IMR-90 (cell line): ENCODE results near the gene ZSWIM8. TPM values are rescaled to one million over a fixed set of nuclear protein-coding genes. Genes with fewer than 3 reads are reported as not detected.

Source experiments
- ATAC-seq: fragments of 200-7000 bp; cut with Tn5 transposase; 2 replicates; pipeline ENCODE4 v1.9.1; 2020; ENCODE audit warnings: low read depth, mild to moderate bottlenecking, moderate library complexity
- BruUV-seq: library from RNA; stranded (reverse); fragments of 400-500 nt; replicated peaks from 2 replicates; lab custom pipeline; 2021; lab: Mats Ljungman, UMichigan
- CTCF ChIA-PET: fragments of 300-600 bp; formaldehyde crosslinking; extraction: SDS; loops from one replicate; lab custom pipeline; 2021; ENCODE audit warnings: antibody characterized with exemption; lab: Yijun Ruan, JAX
- POLR2A ChIA-PET: fragments of 300-600 bp; sonication (Branson Sonifier 250); formaldehyde crosslinking; loops from one replicate; lab custom pipeline; 2022; ENCODE audit warnings: antibody characterized with exemption; ENCODE audit not compliant: unreplicated experiment; lab: Charles Lee
- DNase-seq: peaks from one replicate; pipeline ENCODE4 v3.0.0; 2013
- H2AFZ ChIP-seq: replicated peaks from 2 replicates; pipeline ENCODE3; 2013; ENCODE audit warnings: low read length, mild to moderate bottlenecking; ENCODE audit not compliant: poor library complexity
- H2AK5ac ChIP-seq: 2 replicates; pipeline ENCODE4 v1.6.1; 2013; ENCODE audit warnings: low read depth, low read length, inconsistent platforms
- H2AK9ac ChIP-seq: replicated peaks from 2 replicates; pipeline ENCODE3; 2013; ENCODE audit warnings: mild to moderate bottlenecking, low read depth, low read length, moderate library complexity; ENCODE audit not compliant: poor library complexity
- H2BK120ac ChIP-seq: 2 replicates; pipeline ENCODE4 v1.6.1; 2013; ENCODE audit warnings: low read depth, low read length, inconsistent platforms
- H2BK15ac ChIP-seq: 3 replicates; pipeline ENCODE4 v1.6.1; 2013; ENCODE audit warnings: low read depth, low read length, inconsistent platforms
- H2BK20ac ChIP-seq: 2 replicates; pipeline ENCODE4 v1.6.1; 2013; ENCODE audit warnings: low read depth, mild to moderate bottlenecking, inconsistent platforms, low read length, moderate library complexity
- H2BK5ac ChIP-seq: 2 replicates; pipeline ENCODE4 v1.6.1; 2013; ENCODE audit warnings: mild to moderate bottlenecking, low read depth, low read length, inconsistent platforms; ENCODE audit not compliant: poor library complexity, severe bottlenecking
- H3K14ac ChIP-seq: replicated peaks from 2 replicates; pipeline ENCODE4 v1.6.1; 2013; ENCODE audit warnings: low read depth, low read length, inconsistent platforms
- H3K18ac ChIP-seq: 2 replicates; pipeline ENCODE4 v1.6.1; 2013; ENCODE audit warnings: low read depth, low read length, control low read depth
- H3K23ac ChIP-seq: 2 replicates; pipeline ENCODE4 v1.6.1; 2013; ENCODE audit warnings: low read depth, low read length, inconsistent platforms
- H3K27ac ChIP-seq: 2 replicates; pipeline ENCODE4 v1.5.1; 2013; ENCODE audit warnings: mild to moderate bottlenecking, control low read depth, low read length; ENCODE audit not compliant: insufficient read depth
- H3K27me3 ChIP-seq: 2 replicates; pipeline ENCODE4 v1.6.1; 2013; ENCODE audit warnings: low read length; ENCODE audit not compliant: control insufficient read depth, insufficient read depth
- H3K36me3 ChIP-seq: 2 replicates; pipeline ENCODE4 v1.6.1; 2013; ENCODE audit warnings: low read length, mixed read lengths; ENCODE audit not compliant: control insufficient read depth, insufficient read depth
- H3K4ac ChIP-seq: 2 replicates; pipeline ENCODE4 v1.6.1; 2013; ENCODE audit warnings: low read depth, low read length, inconsistent platforms
- H3K4me1 ChIP-seq: 2 replicates; pipeline ENCODE4 v1.6.1; 2013; ENCODE audit warnings: low read length, mixed read lengths; ENCODE audit not compliant: control insufficient read depth, insufficient read depth
- H3K4me2 ChIP-seq: 2 replicates; pipeline ENCODE4 v1.6.1; 2013; ENCODE audit warnings: low read depth, mild to moderate bottlenecking, control low read depth, low read length, moderate library complexity
- H3K4me3 ChIP-seq: 2 replicates; pipeline ENCODE4 v1.5.1; 2013; ENCODE audit warnings: low read depth, mild to moderate bottlenecking, control low read depth, low read length, moderate library complexity; ENCODE audit not compliant: insufficient read depth
- H3K56ac ChIP-seq: 2 replicates; pipeline ENCODE4 v1.6.1; 2013; ENCODE audit warnings: low read length, inconsistent platforms; ENCODE audit not compliant: insufficient read depth; ENCODE audit errors: extremely low read depth
- H3K79me1 ChIP-seq, 2 experiments: 2 replicates each; pipeline ENCODE4 v1.6.1; 2013; ENCODE audit warnings: low read length in 2 of 2, inconsistent platforms in 1 of 2, low read depth in 1 of 2
- H3K9ac ChIP-seq: 2 replicates; pipeline ENCODE4 v1.6.1; 2013; ENCODE audit warnings: low read depth, low read length, control low read depth
- H3K9me1 ChIP-seq: 2 replicates; pipeline ENCODE4 v1.6.1; 2013; ENCODE audit warnings: low read length, inconsistent platforms; ENCODE audit not compliant: insufficient read depth
- H3K9me3 ChIP-seq: 2 replicates; pipeline ENCODE4 v1.6.1; 2013; ENCODE audit warnings: low read length; ENCODE audit not compliant: control insufficient read depth, insufficient read depth
- H4K20me1 ChIP-seq: 2 replicates; pipeline ENCODE4 v1.6.1; 2013; ENCODE audit warnings: low read length, inconsistent platforms; ENCODE audit not compliant: insufficient read depth
- H4K5ac ChIP-seq: 2 replicates; pipeline ENCODE4 v1.6.1; 2013; ENCODE audit warnings: mild to moderate bottlenecking, low read depth, low read length, control low read depth
- H4K8ac ChIP-seq, 2 experiments: 2 replicates each; pipeline ENCODE4 v1.6.1; 2013; ENCODE audit warnings: low read depth in 2 of 2, low read length in 2 of 2, control low read depth in 1 of 2, inconsistent platforms in 1 of 2
- H4K91ac ChIP-seq: 2 replicates; pipeline ENCODE4 v1.6.1; 2013; ENCODE audit warnings: low read depth, low read length, inconsistent platforms; ENCODE audit not compliant: insufficient read depth
- MXI1 ChIP-seq: IDR thresholded peaks from 2 replicates; pipeline ENCODE4 v1.6.1; 2012; ENCODE audit warnings: low read depth, mild to moderate bottlenecking, low read length, moderate library complexity, borderline replicate concordance
- NFE2L2 ChIP-seq: fragments of 150-350 bp; IDR thresholded peaks from 2 replicates; pipeline ENCODE4 v1.6.1; 2016; ENCODE audit warnings: low read depth, mild to moderate bottlenecking, low read length
- RCOR1 ChIP-seq: IDR thresholded peaks from 2 replicates; pipeline ENCODE4 v1.6.1; 2012; ENCODE audit warnings: mild to moderate bottlenecking, low read length, improper control_type of control experiment; ENCODE audit not compliant: insufficient replicate concordance
- SMC3 ChIP-seq: fragments of 150-350 bp; IDR thresholded peaks from 2 replicates; pipeline ENCODE4 v1.6.1; 2016; ENCODE audit warnings: low read depth, mild to moderate bottlenecking, antibody characterized with exemption, low read length, moderate library complexity
- WGBS, 2 experiments: methylation state at CpG; one replicate each; pipeline versions ENCODE4 v1.1.5 to v1.1.7; 2013; ENCODE audit warnings: missing lambda C conversion rate in 2 of 2; ENCODE audit not compliant: insufficient read length in 1 of 2; ENCODE audit errors: extremely low coverage in 2 of 2; 5-methylcytosine and 5-hydroxymethylcytosine counted together
- dilution Hi-C: fragments of 300-500 bp; cut with HindIII; formaldehyde crosslinking; loops from one replicate; pipeline ENCODE4 v1.14.3; 2018; ENCODE audit warnings: low sequenced_read_pairs; ENCODE audit not compliant: unreplicated experiment
- in situ Hi-C: fragments of 300-500 bp; cut with MboI; formaldehyde crosslinking; loops from 3 replicates; pipeline ENCODE4 v1.14.3; 2019; ENCODE audit warnings: low sequenced_read_pairs, inconsistent platforms, mixed read lengths
- intact Hi-C: fragments of 100-400 bp; cut with micrococcal nuclease; formaldehyde crosslinking; loops from 2 replicates; pipeline ENCODE4 v1.10.0; 2022
- polyA plus RNA-seq, 3 experiments: library from polyadenylated mRNA; depleted of rRNA; stranded (reverse); fragments of >200 nt; gene quantifications; 2 replicates each; pipeline ENCODE4 v1.2.3, GENCODE V29; 2012; ENCODE audit warnings: low replicate concordance in 1 of 3
- total RNA-seq: library from RNA; depleted of rRNA; stranded (reverse); fragments of >200 nt; gene quantifications from 2 replicates; pipeline ENCODE4 v1.2.3, GENCODE V29; 2012

The ZSWIM8 gene
- total and polyA plus RNA-seq, 2 of the 4 experiments (the other 2 are of a cell fraction): 16.8 to 103 TPM

- Histone ChIP-seq H3K9me3 (no peaks in the 10 kb centered on the region), H3K4me1 (peaks cover 5% of the 10 kb centered on the region; the same call in 1 of the 2 replicates), H2BK5ac (no peak overlapping the region), H4K91ac (no peak overlapping the region), H2AFZ (no peak overlapping the region), H3K27me3 (no peaks in the 10 kb centered on the region), H4K20me1 (peaks cover 19% of the 10 kb centered on the region), H2BK120ac (no peak overlapping the region), H3K4me3 (peak overlapping the region; percentile 92), H3K14ac (no peak overlapping the region), H3K18ac (no peak overlapping the region), H3K4me2 (peak overlapping the region; percentile 97), H3K56ac (no peak overlapping the region), H3K36me3 (peaks cover 7% of the 10 kb centered on the region), H3K9me1 (peaks cover 7% of the 10 kb centered on the region; the same call in 1 of the 2 replicates), H2AK9ac (no peak overlapping the region), H3K9ac (peak overlapping the region; percentile 91; the same call in 1 of the 2 replicates), H3K4ac (no peak overlapping the region), H2BK15ac (no peak overlapping the region), H3K79me1 (peaks cover 18 to 59% of the 10 kb centered on the region in 2 experiments), H2AK5ac (no peak overlapping the region), H2BK20ac (no peak overlapping the region), H4K8ac (peak overlapping the region in 1 of 2 experiments; percentile 84; a peak in 2 of 4 replicates), H3K27ac (no peak overlapping the region), H3K23ac (peak overlapping the region; percentile 85; the same call in 1 of the 2 replicates), H4K5ac (no peak overlapping the region; the same call in 1 of the 2 replicates)
- ChIA-PET CTCF (no interaction called here), POLR2A (no interaction called here)
- intact Hi-C loops: no loop called here
- dilution Hi-C loops: no loop called here
- TF ChIP-seq NFE2L2 (no peak), SMC3 (no peak), RCOR1 (no peak), MXI1 (no peak)
- no CpG with 5 or more reads among the region's 2 CpGs for WGBS, 2 experiments
- in situ Hi-C loops: no loop called here
- ATAC-seq (no peak), DNase-seq (no peak)
- no TSS peak for BruUV-seq
These were observed 2.7 kb upstream of the ZSWIM8 start for GRCh38 chr10:73782749-73783085.
